ENCODE results near the gene MAB21L4. TPM values are rescaled to one million over a fixed set of nuclear protein-coding genes. Genes with fewer than 3 reads are reported as not detected.

MAB21L4 gene
- total and polyA plus RNA-seq, 2 of the 8 experiments (the other 6 are each of a cell fraction or from before 2014, with no cell fraction given): 0.11 TPM; not detected in 1

- H4K5ac ChIP-seq (ENCODE audit: insufficient read length, low read depth, low read length): no peak overlapping the region
- H3K4me2 ChIP-seq (ENCODE audit: insufficient read depth in 1 of 2, low read depth in 2 of 2, low read length in 2 of 2): no peak overlapping the region
- no peaks in the 10 kb centered on the region for H3K79me2 ChIP-seq (ENCODE audit: control insufficient read depth in 1 of 2, insufficient read depth in 2 of 2, low read length in 2 of 2)
- H2BK12ac ChIP-seq (ENCODE audit: low read depth, low read length): no peak overlapping the region
- no peak overlapping the region for H3K23ac ChIP-seq (ENCODE audit: insufficient read length)
- no peaks in the 10 kb centered on the region for H3K36me3 ChIP-seq (ENCODE audit: control insufficient read depth in 2 of 4, insufficient read depth in 4 of 4, low read length in 3 of 4)
- H3K27me3 ChIP-seq (replicated peaks in 1 of 4; ENCODE audit: control insufficient read depth in 3 of 4, extremely low read depth in 1 of 4, insufficient read depth in 3 of 4, low read length in 3 of 4): no peaks in the 10 kb centered on the region
- no peak overlapping the region for H2AK5ac ChIP-seq (ENCODE audit: low read depth, low read length)
- no peak overlapping the region for H2BK15ac ChIP-seq (ENCODE audit: low read length)
- no peaks in the 10 kb centered on the region for H3K23me2 ChIP-seq (ENCODE audit: low read depth, low read length)
- CTCF ChIA-PET (ENCODE audit: partially characterized antibody): interaction anchor here (0.5 to 4.4 kb wide), 4 partner anchors 23 to 222 kb away, joined by 3 to 26 read pairs (median 4); no protein-coding TSS in a partner anchor
- 77% methylated on average over 14 of the region's 14 CpGs; no CpG with 5 or more reads in 1 of the 2 experiments for WGBS, 2 experiments (ENCODE audit: extremely low coverage in 1 of 2, insufficient coverage in 1 of 2, insufficient read length in 1 of 2, insufficient replicate concordance in 2 of 2, low coverage in 1 of 2, low lambda C conversion rate in 2 of 2, missing lambda C conversion rate in 1 of 2)
- H2BK5ac ChIP-seq (ENCODE audit: low read depth, low read length): no peak overlapping the region
- FAIRE-seq (no peak), DNase-seq (ENCODE audit: low read depth in 1 of 2, low spot score in 2 of 2) (no peak)
- no peak overlapping the region for H4K91ac ChIP-seq (replicated peaks; ENCODE audit: insufficient read length, low read length)
- H2BK120ac ChIP-seq (replicated peaks; ENCODE audit: low read depth, low read length): no peak overlapping the region
- H2BK20ac ChIP-seq (ENCODE audit: low read length): no peak overlapping the region
- no peaks in the 10 kb centered on the region for H3K79me1 ChIP-seq (ENCODE audit: low read depth, low read length)
- no peak overlapping the region for H3K14ac ChIP-seq (ENCODE audit: insufficient read length)
- POLR2A ChIA-PET (ENCODE audit: partially characterized antibody): interaction anchor here (1.0 to 1.7 kb wide), 2 partner anchors 9 kb away, joined by 3 to 6 read pairs; no protein-coding TSS in a partner anchor
- H3K27ac ChIP-seq (ENCODE audit: low read depth, low read length): no peak overlapping the region
- peaks cover 0 to 2% (median 0%) of the 10 kb centered on the region in 4 experiments; a peak in 2 of 7 replicates for H3K4me1 ChIP-seq (replicated peaks in 1 of 4; ENCODE audit: control insufficient read depth in 3 of 4, insufficient read depth in 4 of 4, low read length in 3 of 4)
- no peak overlapping the region for H3K56ac ChIP-seq (replicated peaks; ENCODE audit: insufficient read length, low read depth, low read length)
- no peak overlapping the region for H3K4me3 ChIP-seq (ENCODE audit: extremely low read depth in 1 of 4, insufficient read depth in 2 of 4, low read depth in 3 of 4, low read length in 4 of 4)
- H3K9me3 ChIP-seq (ENCODE audit: insufficient read depth in 2 of 2, low read depth in 1 of 2, low read length in 1 of 2): no peaks in the 10 kb centered on the region
- no peak overlapping the region for H2AFZ ChIP-seq (ENCODE audit: low read length)
- TF ChIP-seq TBP (IDR thresholded peaks at IDR 0.05; ENCODE audit: low read depth, low read length) (no peak), ATF3 (IDR thresholded peaks at IDR 0.05; ENCODE audit: insufficient read depth, low read depth, low read length) (no peak), RFX5 (IDR thresholded peaks at IDR 0.05; ENCODE audit: borderline replicate concordance, low read depth, low read length) (no peak), SIN3A (conservative IDR thresholded peaks at IDR 0.05 in 1 of 2, IDR thresholded peaks at IDR 0.05 in 1 of 2; ENCODE audit: low read depth in 1 of 2, low read length in 2 of 2) (no peak), TCF12 (IDR thresholded peaks at IDR 0.05; ENCODE audit: low read depth, low read length) (no peak)
- no peak overlapping the region for H3K18ac ChIP-seq (ENCODE audit: extremely low read depth, low read length)
- no peak overlapping the region for H4K8ac ChIP-seq (ENCODE audit: extremely low read depth, insufficient read depth, low read length)
- no peak overlapping the region for H3K4ac ChIP-seq (replicated peaks; ENCODE audit: insufficient read length, low read depth, low read length)
- no peak overlapping the region for H3K9ac ChIP-seq (replicated peaks in 1 of 4; ENCODE audit: extremely low read depth in 1 of 4, low read depth in 3 of 4, low read length in 3 of 4)
- H4K20me1 ChIP-seq (replicated peaks in 1 of 2; ENCODE audit: control insufficient read depth in 1 of 2, insufficient read depth in 2 of 2, low read length in 2 of 2): no peaks in the 10 kb centered on the region
These were observed 5.3 kb downstream of the MAB21L4 start for GRCh38 chr2:240890691-240891090.

Measured in H1 (cell line).